ENCODE measurements around the gene SETD1A.
A peak's percentile ranks its signal among the peaks of the same experiment; 100 is the strongest.

SETD1A gene

DNA sequence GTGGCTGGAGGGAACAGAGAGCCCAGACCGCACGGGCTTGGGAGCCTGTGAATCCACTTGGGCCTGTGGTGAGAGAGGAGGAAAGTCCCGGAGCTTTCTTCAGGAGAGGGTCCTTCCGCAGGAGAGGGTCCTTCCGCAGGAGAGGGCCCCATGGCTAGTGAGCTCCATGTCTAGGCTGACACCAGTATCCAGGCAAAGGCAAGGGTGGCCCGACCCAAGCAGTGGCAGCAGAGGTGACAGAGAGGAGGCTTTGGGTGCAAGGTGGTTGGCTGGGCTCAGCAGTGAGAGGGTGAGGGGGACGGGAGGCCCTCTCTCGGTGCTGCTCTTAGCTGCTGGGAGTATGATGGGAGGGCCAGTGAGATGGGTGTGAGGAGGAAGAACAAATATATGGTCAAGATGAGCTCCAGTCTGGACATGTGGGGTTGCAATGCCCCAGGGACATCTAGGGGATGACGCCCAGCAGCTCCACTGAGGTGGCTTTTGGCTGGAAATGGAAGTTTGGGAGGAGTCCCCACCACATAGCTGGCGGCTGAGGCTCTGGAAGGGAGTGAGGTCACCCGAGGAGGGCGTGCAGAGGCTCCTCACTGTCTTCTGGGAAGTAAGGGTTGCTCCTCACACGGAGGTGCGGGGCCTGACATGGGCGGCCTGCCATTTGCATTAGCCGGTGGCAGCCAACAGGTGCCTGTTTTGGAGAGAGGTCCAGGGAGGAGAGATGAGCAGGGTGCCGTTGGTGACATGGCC lies 25.2 kb downstream of the SETD1A start:
- no peak for DNase-seq (ENCODE audit: low spot score)

DNA sequence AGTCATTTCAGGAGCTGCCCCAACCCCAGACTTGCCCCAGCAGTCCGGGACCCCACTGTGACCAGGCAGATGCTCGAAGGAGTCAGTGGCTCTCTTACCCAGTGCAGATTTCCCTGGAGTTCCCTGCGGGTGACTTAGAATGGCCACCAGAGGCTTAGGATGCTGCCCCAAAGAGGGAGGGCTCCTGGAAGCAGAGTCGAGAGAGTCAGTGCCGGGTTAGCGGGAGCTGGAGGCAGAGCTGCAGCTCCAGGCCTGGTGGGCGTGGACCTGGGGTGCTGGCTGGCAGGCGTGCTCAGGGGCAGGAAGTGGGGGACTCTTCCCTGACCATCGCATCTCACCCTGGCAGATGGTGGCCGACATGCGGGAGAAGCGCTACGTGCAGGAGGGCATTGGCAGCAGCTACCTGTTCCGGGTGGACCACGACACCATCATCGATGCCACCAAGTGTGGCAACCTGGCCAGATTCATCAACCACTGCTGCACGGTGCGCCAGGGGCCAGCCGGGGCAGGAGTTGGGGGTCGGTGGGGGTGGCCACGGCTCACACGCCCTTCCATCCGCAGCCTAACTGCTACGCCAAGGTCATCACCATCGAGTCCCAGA lies 25.8 kb downstream of the SETD1A start:
- no peak for DNase-seq (ENCODE audit: low spot score)

DNA sequence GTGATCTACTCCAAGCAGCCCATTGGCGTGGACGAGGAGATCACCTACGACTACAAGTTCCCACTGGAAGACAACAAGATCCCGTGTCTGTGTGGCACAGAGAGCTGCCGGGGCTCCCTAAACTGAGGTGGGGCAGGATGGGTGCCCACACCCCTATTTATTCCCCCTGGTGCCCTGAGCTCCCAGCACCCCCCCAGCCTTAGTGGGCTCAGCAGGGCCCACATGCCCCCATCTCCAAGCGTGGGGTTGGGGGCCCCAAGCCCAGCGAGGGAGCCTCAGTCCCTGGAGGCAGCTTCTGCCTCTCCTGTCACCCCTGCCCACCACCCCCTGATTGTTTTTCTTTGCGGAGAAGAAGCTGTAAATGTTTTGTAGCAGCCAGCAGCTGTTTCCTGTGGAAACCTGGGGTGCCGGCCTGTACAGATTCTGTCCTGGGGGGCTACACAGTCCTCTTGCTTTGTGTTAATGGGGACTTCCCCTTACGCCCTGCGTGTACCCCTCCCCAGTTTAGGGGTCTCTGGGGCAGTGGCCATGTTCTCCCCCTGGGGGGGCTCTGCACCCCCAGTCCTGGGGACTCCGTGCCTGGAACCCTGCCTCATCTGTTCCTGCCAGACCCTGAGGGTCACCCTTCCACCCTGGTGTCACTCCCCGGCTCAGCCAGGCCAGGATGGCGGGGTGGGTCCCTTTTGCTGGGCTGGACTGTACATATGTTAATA lies 26.5 kb downstream of the SETD1A start:
- no peak for DNase-seq (ENCODE audit: low spot score)

DNA sequence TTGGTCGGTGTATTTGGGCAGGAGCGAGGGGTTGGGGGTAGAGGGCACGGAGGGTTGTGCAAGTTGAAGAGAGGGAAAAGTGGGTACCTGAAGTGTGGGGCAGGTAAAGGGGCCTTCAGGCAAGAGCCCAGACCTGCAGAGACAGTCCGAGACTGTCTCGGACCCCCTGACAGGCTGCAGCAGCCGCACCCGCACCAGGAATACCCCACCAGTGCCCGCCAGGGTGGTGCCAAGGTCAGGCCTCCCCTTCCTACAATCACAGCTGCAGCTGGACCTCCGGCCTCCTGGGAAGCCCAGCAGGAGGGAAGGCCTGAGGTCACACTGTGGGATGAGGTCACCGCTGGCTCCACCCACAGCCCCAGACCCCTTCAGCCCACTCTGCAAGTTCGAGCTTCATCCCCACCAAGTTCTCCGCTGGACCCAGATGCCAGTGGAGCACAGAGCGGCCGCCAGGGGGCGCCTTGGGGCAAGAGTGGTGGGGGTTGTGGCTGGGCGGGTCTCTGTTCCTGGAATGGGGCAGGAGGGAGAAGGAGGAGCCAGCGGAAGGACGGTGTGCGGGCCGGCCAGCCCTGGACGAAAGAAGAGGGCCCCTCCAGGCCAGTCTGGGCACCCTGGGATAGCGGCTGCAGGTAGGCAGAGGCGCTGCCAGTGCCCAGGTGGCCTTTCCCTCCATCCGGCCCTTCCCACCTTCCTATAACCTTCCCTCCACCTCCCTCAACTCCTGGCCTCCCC lies 27.3 kb downstream of the SETD1A start, which contains the start of gene HSD3B7:
Gene HSD3B7, plus strand, starts transcription at position 539 of the 732 bp plus-strand sequence. CDS start 452 bp downstream, outside the sequence.
- DNase-seq (ENCODE audit: low spot score), result peak; percentile 99

GRCh38 chr16:30985401-30986128 lies 28.0 kb downstream of the SETD1A start:
- DNase-seq (ENCODE audit: low spot score), result peak; percentile 86

- DNase-seq (ENCODE audit: low spot score), result no peak
Measured at GRCh38 chr16:30986129-30986991, 28.8 kb downstream of the SETD1A start.

GRCh38 chr16:30987581-30988190 lies 30.1 kb downstream of the SETD1A start:
- no peak for DNase-seq (ENCODE audit: low spot score)

DNA sequence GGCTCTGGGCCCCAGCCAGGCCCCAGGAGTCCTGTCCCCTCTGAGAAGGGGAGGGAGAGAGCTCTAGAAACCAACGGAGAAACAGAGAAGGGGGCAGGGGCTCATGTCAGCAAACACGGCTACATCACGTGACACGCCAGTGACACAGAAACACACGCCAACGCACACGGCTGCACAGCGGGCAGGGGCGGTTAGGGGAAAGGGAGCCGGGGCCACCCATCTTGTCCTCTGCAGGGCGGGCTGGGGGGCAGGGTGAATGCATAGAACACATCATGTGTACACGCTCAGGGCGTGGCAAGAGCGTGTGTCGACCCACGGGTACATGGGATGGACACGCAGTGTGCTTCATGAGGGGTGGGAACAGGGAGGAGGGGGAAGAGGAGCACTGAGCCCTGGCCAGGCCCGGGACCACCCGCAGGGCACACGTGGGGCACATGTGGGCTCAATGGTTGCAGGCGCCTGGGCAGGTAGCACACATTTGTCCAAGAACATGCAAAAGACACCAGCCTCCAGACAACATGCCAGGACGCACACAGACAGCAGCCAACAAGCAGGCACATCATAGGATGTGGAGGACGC lies 32.0 kb downstream of the SETD1A start:
- DNase-seq (ENCODE audit: low spot score), result no peak

DNA sequence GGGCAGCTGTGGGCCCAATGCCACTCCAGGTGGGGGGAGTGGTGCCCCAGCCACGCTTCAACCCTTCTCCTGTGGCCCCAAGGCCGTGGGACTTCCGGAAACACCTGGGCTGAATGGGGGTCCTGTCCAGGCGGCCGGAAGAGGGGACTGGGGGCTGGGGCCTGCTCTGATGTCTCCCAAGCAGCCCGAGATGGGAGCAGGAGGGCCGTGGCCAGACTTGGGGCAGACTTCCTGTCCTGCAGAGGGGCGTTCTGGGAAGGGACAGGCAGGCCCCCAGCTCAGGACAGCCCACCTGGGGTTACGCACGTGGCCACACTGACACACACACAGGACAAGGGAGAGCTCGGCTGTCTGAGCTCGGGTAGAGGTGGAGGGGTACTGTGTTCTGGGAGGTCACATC lies 32.6 kb downstream of the SETD1A start:
- no peak for DNase-seq (ENCODE audit: low spot score)

GRCh38 chr16:30991052-30991451 lies 33.5 kb downstream of the SETD1A start:
- DNase-seq (ENCODE audit: low spot score), result no peak

DNA sequence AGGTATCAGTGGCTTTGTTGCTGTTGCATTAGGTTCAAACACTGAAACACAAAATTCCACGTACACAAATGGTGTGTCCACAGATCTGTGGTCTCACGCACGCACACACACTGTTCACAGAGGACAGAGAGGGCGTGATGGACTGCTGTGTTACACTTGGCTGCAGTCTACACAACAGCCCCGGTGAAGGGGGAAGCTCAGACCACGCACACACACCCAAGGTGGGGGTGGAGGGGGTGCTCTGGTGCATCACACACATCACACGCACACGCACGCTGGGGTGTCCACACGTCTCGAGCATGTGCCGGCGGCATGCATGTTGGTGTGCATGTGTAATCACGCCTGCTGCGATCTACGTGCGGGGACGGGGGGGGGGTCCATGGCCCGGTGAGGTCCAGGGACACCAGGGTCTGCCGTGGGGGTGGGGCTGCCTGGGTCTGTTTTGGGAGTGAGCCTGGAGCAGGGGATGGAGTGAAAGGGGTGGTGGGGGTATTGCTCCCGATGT lies 34.8 kb downstream of the SETD1A start:
- no peak for DNase-seq (ENCODE audit: low spot score)

- no peak for DNase-seq (ENCODE audit: low spot score)
Measured at GRCh38 chr16:30992931-30993816, 35.6 kb downstream of the SETD1A start.

DNA sequence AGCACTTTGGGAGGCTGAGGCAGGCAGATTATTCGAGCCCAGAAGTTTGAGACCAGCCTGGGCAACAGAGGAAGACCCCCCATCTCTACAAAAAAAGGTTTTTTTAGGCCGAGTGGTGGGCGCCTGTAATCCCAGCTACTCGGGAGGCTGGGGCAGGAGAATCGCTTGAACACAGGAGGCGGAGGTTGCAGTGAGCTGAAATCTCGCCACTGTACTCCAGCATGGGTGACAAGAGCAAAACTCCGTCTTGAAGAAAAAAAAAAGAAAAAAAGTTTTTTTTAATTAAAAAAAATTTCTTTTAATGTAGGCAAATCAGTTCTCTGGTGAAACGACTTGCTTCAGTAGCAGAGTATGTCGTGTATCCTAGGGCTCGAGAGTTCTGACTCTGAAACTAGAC lies 38.4 kb downstream of the SETD1A start:
- no peak for DNase-seq (ENCODE audit: low spot score)

- DNase-seq (ENCODE audit: low spot score), result peak; percentile 82
Measured at GRCh38 chr16:30996324-30996984, 38.9 kb downstream of the SETD1A start.

DNA sequence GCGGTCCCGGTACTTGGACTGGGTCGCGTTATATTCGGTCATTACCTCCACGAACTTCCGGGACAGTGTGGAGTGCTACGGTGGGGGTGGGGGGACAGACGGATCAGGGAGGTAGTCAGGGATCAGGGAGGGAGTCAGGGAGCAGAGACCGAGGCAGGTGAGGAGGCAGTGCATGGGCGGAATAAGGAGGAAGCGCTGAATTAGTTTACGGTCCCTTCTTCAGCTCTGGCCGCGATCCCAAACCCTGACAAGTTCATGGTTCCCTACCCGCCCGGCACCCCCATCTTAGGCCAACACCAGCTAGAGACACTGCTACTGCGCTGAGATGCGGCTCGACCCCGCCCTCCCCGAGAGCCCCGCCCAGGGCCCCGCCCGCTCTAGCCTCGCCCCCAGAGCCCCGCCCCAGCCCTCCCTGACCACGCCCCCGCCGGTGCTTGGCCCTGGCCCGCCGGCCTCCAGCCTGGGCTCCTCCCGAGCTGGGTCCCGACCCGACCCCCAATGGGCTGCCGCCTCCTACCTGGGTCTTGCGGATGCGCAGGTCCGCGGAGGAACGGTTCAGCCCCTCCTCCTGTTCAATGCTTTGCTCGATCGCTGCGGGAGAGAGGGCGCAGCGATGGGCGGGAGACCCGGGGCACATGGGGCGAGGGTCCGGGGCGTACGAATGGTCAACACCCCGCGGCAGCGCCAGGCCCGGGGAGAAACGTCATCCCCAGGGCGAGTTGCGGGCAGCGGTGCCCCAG lies 39.6 kb downstream of the SETD1A start:
- DNase-seq (ENCODE audit: low spot score), result peak; percentile 90

GRCh38 chr16:30997725-30998711 lies 40.5 kb downstream of the SETD1A start:
- no peak for DNase-seq (ENCODE audit: low spot score)

Data from HuH-7 (cell line).